ENCODE results near the gene ASPG. TPM values are rescaled to one million over a fixed set of nuclear protein-coding genes. Genes with fewer than 3 reads are reported as not detected.

Gene ASPG
- total and polyA plus RNA-seq, 2 experiments from 2014 or later: 5.9 to 20.3 TPM

- no peaks in the 10 kb centered on the region for H3K79me2 ChIP-seq
- no peak overlapping the region for H3K4me2 ChIP-seq
- H3K36me3 ChIP-seq (replicated peaks; ENCODE audit: insufficient read depth, low read depth): no peaks in the 10 kb centered on the region
- TF ChIP-seq EZH2 (IDR thresholded peaks at IDR 0.05; ENCODE audit: borderline replicate concordance) (no peak), EZH2phosphoT487 (IDR thresholded peaks at IDR 0.05; ENCODE audit: low read depth, severe bottlenecking, unreplicated experiment) (no peak)
- TF ChIP-seq, protein P1, sequence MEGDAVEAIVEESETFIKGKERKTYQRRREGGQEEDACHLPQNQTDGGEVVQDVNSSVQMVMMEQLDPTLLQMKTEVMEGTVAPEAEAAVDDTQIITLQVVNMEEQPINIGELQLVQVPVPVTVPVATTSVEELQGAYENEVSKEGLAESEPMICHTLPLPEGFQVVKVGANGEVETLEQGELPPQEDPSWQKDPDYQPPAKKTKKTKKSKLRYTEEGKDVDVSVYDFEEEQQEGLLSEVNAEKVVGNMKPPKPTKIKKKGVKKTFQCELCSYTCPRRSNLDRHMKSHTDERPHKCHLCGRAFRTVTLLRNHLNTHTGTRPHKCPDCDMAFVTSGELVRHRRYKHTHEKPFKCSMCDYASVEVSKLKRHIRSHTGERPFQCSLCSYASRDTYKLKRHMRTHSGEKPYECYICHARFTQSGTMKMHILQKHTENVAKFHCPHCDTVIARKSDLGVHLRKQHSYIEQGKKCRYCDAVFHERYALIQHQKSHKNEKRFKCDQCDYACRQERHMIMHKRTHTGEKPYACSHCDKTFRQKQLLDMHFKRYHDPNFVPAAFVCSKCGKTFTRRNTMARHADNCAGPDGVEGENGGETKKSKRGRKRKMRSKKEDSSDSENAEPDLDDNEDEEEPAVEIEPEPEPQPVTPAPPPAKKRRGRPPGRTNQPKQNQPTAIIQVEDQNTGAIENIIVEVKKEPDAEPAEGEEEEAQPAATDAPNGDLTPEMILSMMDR (IDR thresholded peaks at IDR 0.05; ENCODE audit: poor library complexity): no peak
- DNase-seq (ENCODE audit: low spot score): no peak
- H3K9me2 ChIP-seq (replicated peaks; ENCODE audit: insufficient read depth): no peaks in the 10 kb centered on the region
- no peaks in the 10 kb centered on the region for H4K20me1 ChIP-seq (ENCODE audit: insufficient read depth, poor library complexity, severe bottlenecking)
- 76% methylated on average over 5 of the region's 5 CpGs for WGBS (ENCODE audit: low lambda C conversion rate, missing lambda C conversion rate)
- no peak overlapping the region for H3K4me3 ChIP-seq
- no peaks in the 10 kb centered on the region for H3K9me3 ChIP-seq (ENCODE audit: low read depth)
- H3K4me1 ChIP-seq (ENCODE audit: insufficient read depth): no peaks in the 10 kb centered on the region
- no peak overlapping the region for H2AFZ ChIP-seq
- no peaks in the 10 kb centered on the region for H3K27me3 ChIP-seq
- H3K27ac ChIP-seq: no peak overlapping the region
Observed at GRCh38 chr14:104066279-104066678, 19.2 kb upstream of the ASPG start.

DNA sequence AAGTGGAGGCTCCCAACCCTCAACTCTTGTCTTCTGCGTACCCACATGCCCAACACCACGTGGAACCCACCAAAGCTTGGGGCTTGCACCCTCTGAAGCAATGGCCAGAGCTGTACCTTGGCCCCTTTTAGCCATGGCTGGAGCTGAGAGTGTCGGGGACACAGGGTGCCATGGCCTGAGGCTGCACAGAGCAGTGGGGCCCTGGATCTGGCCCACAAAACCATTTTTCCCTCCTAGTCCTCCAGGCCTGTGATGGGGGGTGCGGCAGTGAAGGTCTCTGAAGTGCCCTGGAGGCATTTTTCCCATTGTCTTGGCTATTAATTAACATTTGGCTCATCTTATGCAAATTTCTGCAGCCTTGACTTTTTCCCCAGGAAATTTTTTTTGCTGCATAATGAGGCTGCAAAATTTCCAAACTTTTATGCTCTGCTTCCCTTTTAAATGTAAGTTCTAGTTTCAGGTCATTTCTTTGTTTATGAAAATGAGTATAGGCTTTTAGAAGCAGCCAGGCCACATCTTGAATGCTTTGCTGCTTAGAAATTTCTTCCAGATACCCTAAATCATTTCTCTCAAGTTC, 18.7 kb upstream of the ASPG start:
- Histone ChIP-seq H3K9me3 (ENCODE audit: low read depth) (no peaks in the 10 kb centered on the region), H3K27ac (no peak overlapping the region), H3K79me2 (no peaks in the 10 kb centered on the region), H3K36me3 (replicated peaks; ENCODE audit: insufficient read depth, low read depth) (no peaks in the 10 kb centered on the region), H3K9me2 (replicated peaks; ENCODE audit: insufficient read depth) (no peaks in the 10 kb centered on the region), H3K4me1 (ENCODE audit: insufficient read depth) (no peaks in the 10 kb centered on the region), H3K4me2 (no peak overlapping the region), H4K20me1 (ENCODE audit: insufficient read depth, poor library complexity, severe bottlenecking) (no peaks in the 10 kb centered on the region), H3K27me3 (no peaks in the 10 kb centered on the region), H2AFZ (no peak overlapping the region), H3K4me3 (no peak overlapping the region)
- DNase-seq (ENCODE audit: low spot score): no peak
- no peak for TF ChIP-seq EZH2 (IDR thresholded peaks at IDR 0.05; ENCODE audit: borderline replicate concordance)
- TF ChIP-seq, protein P1 (IDR thresholded peaks at IDR 0.05; ENCODE audit: poor library complexity): no peak
- TF ChIP-seq EZH2phosphoT487 (IDR thresholded peaks at IDR 0.05; ENCODE audit: low read depth, severe bottlenecking, unreplicated experiment): no peak
- 62% methylated on average over 4 of the region's 4 CpGs for WGBS (ENCODE audit: low lambda C conversion rate, missing lambda C conversion rate)

DNA sequence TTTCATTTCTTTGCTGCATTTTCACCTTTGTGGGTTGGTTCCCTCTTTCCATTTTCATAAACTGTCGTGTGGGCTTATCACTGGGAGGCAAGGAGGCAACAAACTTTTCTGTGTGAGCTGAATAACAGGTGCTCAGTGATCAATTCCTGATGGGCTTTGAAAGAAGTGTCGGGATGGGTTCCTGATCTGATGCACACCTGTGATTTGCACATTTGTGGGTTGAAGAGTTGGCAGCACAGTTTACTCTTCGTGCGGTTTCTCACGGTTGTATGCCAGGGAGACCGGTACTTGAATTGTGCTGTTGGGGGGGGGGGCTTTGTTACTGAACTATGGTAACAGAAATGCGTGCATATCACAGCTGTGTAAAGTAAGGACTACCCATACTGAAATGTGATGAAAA, 16.0 kb upstream of the ASPG start:
- H3K4me3 ChIP-seq: no peak overlapping the region
- H3K9me3 ChIP-seq (ENCODE audit: low read depth): no peaks in the 10 kb centered on the region
- no peak for DNase-seq (ENCODE audit: low spot score)
- no peak overlapping the region for H3K27ac ChIP-seq
- no peak overlapping the region for H2AFZ ChIP-seq
- H3K9me2 ChIP-seq (replicated peaks; ENCODE audit: insufficient read depth): no peaks in the 10 kb centered on the region
- no peaks in the 10 kb centered on the region for H3K36me3 ChIP-seq (replicated peaks; ENCODE audit: insufficient read depth, low read depth)
- no peaks in the 10 kb centered on the region for H3K79me2 ChIP-seq
- H3K4me2 ChIP-seq: no peak overlapping the region
- H3K27me3 ChIP-seq: no peaks in the 10 kb centered on the region
- H4K20me1 ChIP-seq (ENCODE audit: insufficient read depth, poor library complexity, severe bottlenecking): no peaks in the 10 kb centered on the region
- H3K4me1 ChIP-seq (ENCODE audit: insufficient read depth): no peaks in the 10 kb centered on the region
- TF ChIP-seq, protein P1 (IDR thresholded peaks at IDR 0.05; ENCODE audit: poor library complexity): no peak
- TF ChIP-seq EZH2phosphoT487 (IDR thresholded peaks at IDR 0.05; ENCODE audit: low read depth, severe bottlenecking, unreplicated experiment) (no peak), EZH2 (IDR thresholded peaks at IDR 0.05; ENCODE audit: borderline replicate concordance) (no peak)
- 90% methylated on average over 7 of the region's 7 CpGs for WGBS (ENCODE audit: low lambda C conversion rate, missing lambda C conversion rate)

All from hepatocyte (in vitro differentiated cells).